ENCODE measurements around the gene USP43.

DNA sequence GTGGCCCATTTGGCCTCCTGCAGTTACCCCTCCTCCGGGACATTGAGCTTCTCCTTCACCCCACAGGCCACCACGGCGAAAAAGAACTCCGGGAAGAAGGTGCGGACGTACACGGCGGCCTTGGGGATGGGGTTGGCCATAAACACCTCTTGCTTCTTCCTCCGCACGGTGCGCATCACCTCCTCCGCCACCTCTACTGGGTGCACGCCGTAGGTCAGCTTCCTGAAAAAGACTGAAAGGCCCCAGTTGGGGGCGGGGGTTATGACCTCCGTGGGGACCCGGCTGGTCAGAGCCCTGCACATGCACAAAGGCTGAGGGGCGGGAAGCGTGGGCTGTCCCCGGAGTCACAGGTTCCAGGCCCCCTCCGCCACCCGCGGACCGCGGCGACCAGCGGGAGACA lies 126.1 kb downstream of the USP43 start:
- TF ChIP-seq, protein P1, sequence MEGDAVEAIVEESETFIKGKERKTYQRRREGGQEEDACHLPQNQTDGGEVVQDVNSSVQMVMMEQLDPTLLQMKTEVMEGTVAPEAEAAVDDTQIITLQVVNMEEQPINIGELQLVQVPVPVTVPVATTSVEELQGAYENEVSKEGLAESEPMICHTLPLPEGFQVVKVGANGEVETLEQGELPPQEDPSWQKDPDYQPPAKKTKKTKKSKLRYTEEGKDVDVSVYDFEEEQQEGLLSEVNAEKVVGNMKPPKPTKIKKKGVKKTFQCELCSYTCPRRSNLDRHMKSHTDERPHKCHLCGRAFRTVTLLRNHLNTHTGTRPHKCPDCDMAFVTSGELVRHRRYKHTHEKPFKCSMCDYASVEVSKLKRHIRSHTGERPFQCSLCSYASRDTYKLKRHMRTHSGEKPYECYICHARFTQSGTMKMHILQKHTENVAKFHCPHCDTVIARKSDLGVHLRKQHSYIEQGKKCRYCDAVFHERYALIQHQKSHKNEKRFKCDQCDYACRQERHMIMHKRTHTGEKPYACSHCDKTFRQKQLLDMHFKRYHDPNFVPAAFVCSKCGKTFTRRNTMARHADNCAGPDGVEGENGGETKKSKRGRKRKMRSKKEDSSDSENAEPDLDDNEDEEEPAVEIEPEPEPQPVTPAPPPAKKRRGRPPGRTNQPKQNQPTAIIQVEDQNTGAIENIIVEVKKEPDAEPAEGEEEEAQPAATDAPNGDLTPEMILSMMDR (IDR thresholded peaks at IDR 0.05) = no peak
- no peak for TF ChIP-seq ZFX (IDR thresholded peaks at IDR 0.05; ENCODE audit: borderline replicate concordance)

All from 22Rv1 (cell line).